Nephron progenitor cell (in vitro differentiated cells): ENCODE results near the gene CHD1.

Source experiments
- DNase-seq: peaks from one replicate; pipeline ENCODE4 v3.0.0; 2021
- H3K27ac Mint-ChIP-seq: 2 replicates; pipeline ENCODE4 v1.8.0; 2021; ENCODE audit warnings: mild to moderate bottlenecking, moderate library complexity, mixed read lengths
- H3K27me3 Mint-ChIP-seq: 2 replicates; pipeline ENCODE4 v1.8.0; 2021; ENCODE audit warnings: mild to moderate bottlenecking, low read depth, mixed read lengths; ENCODE audit not compliant: poor library complexity
- H3K36me3 Mint-ChIP-seq: 2 replicates; pipeline ENCODE4 v1.8.0; 2021; ENCODE audit warnings: low read depth, mixed read lengths
- H3K4me1 Mint-ChIP-seq: 2 replicates; pipeline ENCODE4 v1.8.0; 2021; ENCODE audit warnings: mixed read lengths
- H3K4me3 Mint-ChIP-seq: 2 replicates; pipeline ENCODE4 v1.8.0; 2021; ENCODE audit warnings: mild to moderate bottlenecking, moderate library complexity, mixed read lengths
- H3K9me3 Mint-ChIP-seq: 2 replicates; pipeline ENCODE4 v1.8.0; 2021; ENCODE audit warnings: mild to moderate bottlenecking, moderate library complexity, mixed read lengths
- TF ChIP-seq, protein P1 (sequence below): fragments of 200-600 bp; sonication (generic); IDR thresholded peaks from 2 replicates; pipeline ENCODE4 v1.5.0; 2021; ENCODE audit warnings: antibody characterized with exemption

CHD1 gene

GRCh38 chr5:98969400-98969799 lies 40.6 kb upstream of the CHD1 start:
- Mint-ChIP-seq H3K36me3 (peaks cover 15% of the 10 kb centered on the region), H3K9me3 (peaks cover 21% of the 10 kb centered on the region), H3K27ac (no peak overlapping the region), H3K27me3 (no peaks in the 10 kb centered on the region), H3K4me3 (no peak overlapping the region), H3K4me1 (no peaks in the 10 kb centered on the region)
- TF ChIP-seq, protein P1, sequence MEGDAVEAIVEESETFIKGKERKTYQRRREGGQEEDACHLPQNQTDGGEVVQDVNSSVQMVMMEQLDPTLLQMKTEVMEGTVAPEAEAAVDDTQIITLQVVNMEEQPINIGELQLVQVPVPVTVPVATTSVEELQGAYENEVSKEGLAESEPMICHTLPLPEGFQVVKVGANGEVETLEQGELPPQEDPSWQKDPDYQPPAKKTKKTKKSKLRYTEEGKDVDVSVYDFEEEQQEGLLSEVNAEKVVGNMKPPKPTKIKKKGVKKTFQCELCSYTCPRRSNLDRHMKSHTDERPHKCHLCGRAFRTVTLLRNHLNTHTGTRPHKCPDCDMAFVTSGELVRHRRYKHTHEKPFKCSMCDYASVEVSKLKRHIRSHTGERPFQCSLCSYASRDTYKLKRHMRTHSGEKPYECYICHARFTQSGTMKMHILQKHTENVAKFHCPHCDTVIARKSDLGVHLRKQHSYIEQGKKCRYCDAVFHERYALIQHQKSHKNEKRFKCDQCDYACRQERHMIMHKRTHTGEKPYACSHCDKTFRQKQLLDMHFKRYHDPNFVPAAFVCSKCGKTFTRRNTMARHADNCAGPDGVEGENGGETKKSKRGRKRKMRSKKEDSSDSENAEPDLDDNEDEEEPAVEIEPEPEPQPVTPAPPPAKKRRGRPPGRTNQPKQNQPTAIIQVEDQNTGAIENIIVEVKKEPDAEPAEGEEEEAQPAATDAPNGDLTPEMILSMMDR = no peak
- no peak for DNase-seq

DNA sequence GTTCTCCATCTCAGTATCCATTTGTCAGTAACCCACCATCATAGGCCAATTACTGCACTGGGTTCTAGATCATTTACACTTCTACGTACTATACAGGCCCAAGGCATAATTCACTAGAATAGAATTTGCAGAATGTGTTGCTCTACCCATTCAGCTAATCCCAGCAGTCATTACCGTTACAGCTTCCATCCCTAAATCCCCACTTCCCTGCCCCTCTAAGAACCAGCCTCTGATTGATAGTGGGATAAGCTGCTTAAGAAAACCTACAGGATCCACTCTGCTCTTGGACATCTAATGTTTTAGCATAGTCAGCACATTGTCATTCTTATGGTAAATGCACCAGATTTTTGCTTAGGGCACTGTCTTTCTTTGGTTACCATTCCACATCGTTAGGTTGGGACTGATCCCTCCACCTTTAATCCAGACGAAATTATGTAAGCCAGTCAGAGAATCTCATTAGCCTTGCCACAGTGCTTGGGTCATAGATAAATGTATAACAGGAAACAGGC lies 39.3 kb upstream of the CHD1 start:
- Mint-ChIP-seq H3K36me3 (peaks cover 23% of the 10 kb centered on the region), H3K27ac (no peak overlapping the region), H3K9me3 (peaks cover 25% of the 10 kb centered on the region), H3K27me3 (no peaks in the 10 kb centered on the region), H3K4me3 (no peak overlapping the region), H3K4me1 (no peaks in the 10 kb centered on the region)
- TF ChIP-seq, protein P1 = no peak
- no peak for DNase-seq

- H3K27me3 Mint-ChIP-seq = no peaks in the 10 kb centered on the region
- no peak overlapping the region for H3K27ac Mint-ChIP-seq
- H3K36me3 Mint-ChIP-seq = peaks cover 24% of the 10 kb centered on the region
- H3K4me3 Mint-ChIP-seq = no peak overlapping the region
- DNase-seq = no peak
- peaks cover 25% of the 10 kb centered on the region for H3K9me3 Mint-ChIP-seq
- no peaks in the 10 kb centered on the region for H3K4me1 Mint-ChIP-seq
- TF ChIP-seq, protein P1 = no peak
Measured at GRCh38 chr5:98965226-98965625, 36.4 kb upstream of the CHD1 start.

DNA sequence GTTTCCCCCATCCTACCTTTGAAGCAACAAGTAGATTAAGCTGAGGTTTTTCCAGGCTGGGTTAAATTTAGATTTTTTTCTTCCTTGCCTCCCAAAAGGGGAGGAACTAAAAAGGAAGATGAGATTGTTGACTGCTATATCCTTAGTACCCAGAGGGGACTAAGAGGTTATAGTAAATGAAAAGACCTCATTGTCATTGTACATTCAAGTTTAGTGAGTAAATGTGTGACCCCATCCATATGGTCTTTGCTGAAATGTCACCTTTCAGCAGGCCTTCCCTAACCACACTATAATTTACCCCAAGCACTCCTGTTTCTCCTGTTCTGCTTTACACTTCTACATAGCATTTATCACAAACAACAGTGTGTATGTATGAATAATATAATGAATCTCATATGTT lies 35.8 kb upstream of the CHD1 start:
- Mint-ChIP-seq H3K4me3 (no peak overlapping the region), H3K27ac (peak overlapping the region; percentile 22), H3K4me1 (no peaks in the 10 kb centered on the region), H3K36me3 (peaks cover 24% of the 10 kb centered on the region), H3K27me3 (no peaks in the 10 kb centered on the region), H3K9me3 (peaks cover 25% of the 10 kb centered on the region)
- DNase-seq = no peak
- TF ChIP-seq, protein P1 = no peak

- Mint-ChIP-seq H3K4me1 (no peaks in the 10 kb centered on the region), H3K4me3 (no peak overlapping the region), H3K36me3 (peaks cover 24% of the 10 kb centered on the region), H3K9me3 (peaks cover 25% of the 10 kb centered on the region), H3K27ac (no peak overlapping the region), H3K27me3 (no peaks in the 10 kb centered on the region)
- TF ChIP-seq, protein P1 = no peak
- DNase-seq = no peak
Measured at GRCh38 chr5:98963019-98963418, 34.2 kb upstream of the CHD1 start.

DNA sequence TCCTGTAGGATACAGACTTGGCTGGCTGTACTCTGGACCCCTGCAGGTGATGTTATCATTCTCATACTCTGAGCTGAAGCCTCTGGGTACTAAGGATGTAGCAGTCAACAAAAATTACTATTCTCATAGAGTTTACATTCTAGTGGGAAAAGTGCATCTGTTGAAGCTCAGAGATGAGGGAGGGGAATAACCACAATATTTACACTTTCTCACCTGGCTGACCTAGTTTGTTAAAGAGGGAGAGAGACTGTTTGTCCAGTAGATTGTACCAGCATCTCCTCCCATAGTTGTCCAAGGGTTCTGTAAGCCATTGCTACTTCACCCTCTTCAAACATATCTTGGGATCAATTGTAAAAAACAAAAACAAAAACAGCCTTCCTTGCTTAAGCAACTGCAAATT lies 33.8 kb upstream of the CHD1 start:
- H3K4me3 Mint-ChIP-seq = no peak overlapping the region
- no peak overlapping the region for H3K27ac Mint-ChIP-seq
- no peak for DNase-seq
- peaks cover 25% of the 10 kb centered on the region for H3K9me3 Mint-ChIP-seq
- H3K36me3 Mint-ChIP-seq = peaks cover 24% of the 10 kb centered on the region
- no peaks in the 10 kb centered on the region for H3K4me1 Mint-ChIP-seq
- no peaks in the 10 kb centered on the region for H3K27me3 Mint-ChIP-seq
- TF ChIP-seq, protein P1 = no peak
